Tibial artery (tissue), 4 donors: Measurements from ENCODE around the gene ERAL1.

Source experiments
- DNase-seq, 2 donors: peaks; one replicate each; pipeline ENCODE4 v3.0.0-alpha.2; 2019
- H3K27ac ChIP-seq, 2 donors: fragments of 200-600 bp; sonication (generic) in 1 of 2; 1 replicate in 1 of 2; 2 replicates in 1 of 2; pipeline ENCODE4 v1.5.1; 2018 to 2019; ENCODE audit warnings: mild to moderate bottlenecking in 1 of 2
- H3K27me3 ChIP-seq, 2 donors: fragments of 200-600 bp; sonication (generic) in 1 of 2; one replicate each; pipeline versions ENCODE4 v1.5.1 to v1.6.0; 2016 to 2019
- H3K36me3 ChIP-seq, 3 donors: fragments of 200-600 bp; sonication (generic) in 2 of 3; one replicate each; pipeline ENCODE4 v1.5.1; 2016 to 2019; ENCODE audit warnings: mild to moderate bottlenecking in 2 of 3
- H3K4me1 ChIP-seq, 4 donors: fragments of 200-600 bp; sonication (generic) in 2 of 4; 1 replicate in 3 of 4; 2 replicates in 1 of 4; pipeline ENCODE4 v1.5.1; 2016 to 2019
- H3K4me3 ChIP-seq, 2 donors: fragments of 200-600 bp; sonication (generic) in 1 of 2; 1 replicate in 1 of 2; 2 replicates in 1 of 2; pipeline ENCODE4 v1.5.1; 2018 to 2019; ENCODE audit warnings: mild to moderate bottlenecking in 2 of 2
- H3K9me3 ChIP-seq, 3 donors: fragments of 200-600 bp; sonication (generic) in 1 of 3; one replicate each; pipeline ENCODE4 v1.5.1; 2016 to 2019
- intact Hi-C: fragments of 100-400 bp; cut with DNase I; formaldehyde crosslinking; loops from one replicate; pipeline ENCODE4 v1.15.0; 2023; ENCODE audit warnings: low total_unique reads
- TF ChIP-seq, protein P1 (sequence below), 2 experiments: fragments of 200-600 bp in 1 of 2; fragments of 450-650 bp in 1 of 2; IDR thresholded peaks; one replicate each; pipeline ENCODE4 v1.5.1; 2017 to 2019; ENCODE audit warnings: antibody characterized with exemption in 2 of 2, mild to moderate bottlenecking in 1 of 2, moderate library complexity in 1 of 2

Gene ERAL1

DNA sequence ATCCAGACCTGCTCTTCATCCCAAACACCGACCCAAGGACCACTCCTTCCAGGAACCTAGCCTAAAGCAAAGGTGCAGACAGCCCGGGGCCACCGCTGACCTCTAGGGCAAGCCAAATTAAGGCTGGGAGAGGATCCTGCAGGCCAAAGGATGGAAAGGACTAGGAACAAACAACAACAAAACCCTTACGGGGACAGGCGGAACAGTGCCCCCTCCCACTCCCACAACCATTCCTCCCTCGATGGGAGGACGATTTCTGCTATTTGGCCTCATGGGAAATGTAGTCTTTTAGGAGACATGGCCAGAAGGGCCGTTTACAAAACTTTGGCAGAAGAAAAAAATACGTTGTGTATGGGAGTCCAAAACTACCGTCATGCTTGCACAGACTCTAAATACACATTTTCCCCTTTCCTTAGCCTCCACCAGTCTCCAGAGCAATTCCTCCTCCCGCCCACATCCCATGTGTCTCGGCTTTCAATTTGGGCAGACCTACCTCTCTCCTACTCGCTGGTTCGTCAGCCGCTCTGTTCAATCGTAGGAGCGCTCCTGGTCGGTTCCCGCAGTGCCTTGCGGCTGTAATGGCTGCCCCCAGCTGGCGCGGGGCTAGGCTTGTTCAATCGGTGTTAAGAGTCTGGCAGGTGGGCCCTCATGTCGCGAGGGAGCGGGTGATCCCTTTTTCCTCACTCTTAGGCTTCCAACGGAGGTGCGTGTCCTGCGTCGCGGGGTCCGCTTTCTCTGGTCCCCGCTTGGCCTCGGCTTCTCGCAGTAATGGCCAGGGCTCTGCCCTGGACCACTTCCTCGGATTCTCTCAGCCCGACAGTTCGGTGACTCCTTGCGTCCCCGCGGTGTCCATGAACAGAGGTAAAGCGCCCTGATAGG, at the start of gene ERAL1:
Gene ERAL1, plus strand, starts transcription at position 560 of the 879 bp plus-strand sequence. Its CDS starts 19 bp downstream, at position 579.
- no peaks in the 10 kb centered on the region for H3K9me3 ChIP-seq
- peak within 1 kb of the TSS; percentile 74 to 79 for H3K27ac ChIP-seq
- no peaks in the 10 kb centered on the region for H3K27me3 ChIP-seq
- DNase-seq, result peak; percentile 83 to 90
- H3K4me3 ChIP-seq, result peak within 1 kb of the TSS; percentile 68 to 71
- peaks cover 0 to 13% (median 8%) of the 10 kb centered on the region in 4 donors for H3K4me1 ChIP-seq
- intact Hi-C loops, result no loop called here
- H3K36me3 ChIP-seq, result peaks cover 20 to 36% (median 29%) of the 10 kb centered on the region in 3 donors
- TF ChIP-seq, protein P1, sequence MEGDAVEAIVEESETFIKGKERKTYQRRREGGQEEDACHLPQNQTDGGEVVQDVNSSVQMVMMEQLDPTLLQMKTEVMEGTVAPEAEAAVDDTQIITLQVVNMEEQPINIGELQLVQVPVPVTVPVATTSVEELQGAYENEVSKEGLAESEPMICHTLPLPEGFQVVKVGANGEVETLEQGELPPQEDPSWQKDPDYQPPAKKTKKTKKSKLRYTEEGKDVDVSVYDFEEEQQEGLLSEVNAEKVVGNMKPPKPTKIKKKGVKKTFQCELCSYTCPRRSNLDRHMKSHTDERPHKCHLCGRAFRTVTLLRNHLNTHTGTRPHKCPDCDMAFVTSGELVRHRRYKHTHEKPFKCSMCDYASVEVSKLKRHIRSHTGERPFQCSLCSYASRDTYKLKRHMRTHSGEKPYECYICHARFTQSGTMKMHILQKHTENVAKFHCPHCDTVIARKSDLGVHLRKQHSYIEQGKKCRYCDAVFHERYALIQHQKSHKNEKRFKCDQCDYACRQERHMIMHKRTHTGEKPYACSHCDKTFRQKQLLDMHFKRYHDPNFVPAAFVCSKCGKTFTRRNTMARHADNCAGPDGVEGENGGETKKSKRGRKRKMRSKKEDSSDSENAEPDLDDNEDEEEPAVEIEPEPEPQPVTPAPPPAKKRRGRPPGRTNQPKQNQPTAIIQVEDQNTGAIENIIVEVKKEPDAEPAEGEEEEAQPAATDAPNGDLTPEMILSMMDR (IDR thresholded peaks at IDR 0.05), result no peak

DNA sequence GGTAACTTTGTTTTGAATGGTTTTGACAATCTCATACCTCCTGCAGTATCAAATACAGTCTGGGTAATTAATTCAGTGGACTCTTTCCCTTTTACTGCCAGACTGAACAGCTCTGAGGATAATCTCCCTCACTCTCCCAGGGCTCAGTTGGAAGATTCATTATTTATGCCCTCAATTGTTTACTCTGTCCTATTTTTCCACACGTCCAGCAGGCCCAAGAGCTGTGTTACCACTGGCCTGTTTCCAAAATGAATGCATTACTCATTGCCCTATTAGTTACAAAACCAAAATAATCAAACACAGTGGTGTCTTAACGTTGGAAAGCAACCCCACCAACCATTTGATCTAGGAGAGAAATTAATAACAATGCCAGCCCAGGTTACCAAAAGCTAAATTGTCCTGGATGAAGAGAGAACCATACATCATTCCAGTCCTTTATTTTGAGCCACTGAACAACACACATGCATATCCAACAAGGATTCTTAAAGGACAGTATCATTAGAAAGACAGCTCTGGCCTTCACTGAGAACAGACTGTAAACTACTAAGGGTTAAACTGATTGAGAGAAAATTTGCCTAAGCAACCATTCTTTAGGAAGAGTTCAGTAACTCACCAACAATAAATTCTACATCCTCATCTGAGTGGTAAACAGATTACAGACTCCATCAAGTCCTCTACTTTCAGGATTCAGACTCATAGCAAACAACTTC, 46.7 kb upstream of the ERAL1 start:
- H3K9me3 ChIP-seq, result no peaks in the 10 kb centered on the region
- intact Hi-C loops, result loop anchor here (10.0 kb wide), 1 partner anchor 63 kb away; the partner anchor contains the start of gene TRAF4

DNA sequence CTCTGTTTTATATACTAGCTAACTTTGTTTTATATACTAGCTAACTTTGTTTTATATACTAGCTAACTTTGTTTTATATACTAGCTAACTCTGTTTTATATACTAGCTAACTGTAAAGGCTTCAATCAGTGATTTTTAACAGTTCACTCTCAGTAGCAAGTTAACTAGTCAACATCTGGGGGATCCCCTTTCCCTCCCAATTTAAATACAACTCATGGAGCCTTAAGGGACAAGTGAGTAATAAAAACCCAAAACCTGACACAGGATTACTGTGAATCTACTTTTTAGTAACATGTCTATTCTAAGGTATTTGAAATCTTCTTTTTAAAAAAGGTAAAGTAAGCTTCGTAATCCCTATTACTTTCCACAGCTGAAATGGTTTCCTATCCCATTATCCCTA, 44.4 kb upstream of the ERAL1 start:
- H3K27me3 ChIP-seq, result no peaks in the 10 kb centered on the region
- no peaks in the 10 kb centered on the region for H3K9me3 ChIP-seq
- TF ChIP-seq, protein P1 (IDR thresholded peaks at IDR 0.05), result no peak
- no peak for DNase-seq
- intact Hi-C loops, result loop anchor here (5.0 kb wide), 1 partner anchor 87 kb away; the partner anchor contains the start of gene FLOT2
- no peak overlapping the region for H3K4me3 ChIP-seq
- peak overlapping the region; percentile 73 to 74 for H3K27ac ChIP-seq
- H3K36me3 ChIP-seq, result peaks cover 0 to 10% (median 2%) of the 10 kb centered on the region in 3 donors
- H3K4me1 ChIP-seq, result peaks cover 0 to 63% (median 36%) of the 10 kb centered on the region in 4 donors

More for the DNA sequence above, 46.7 kb upstream of the ERAL1 start:
- H3K27ac ChIP-seq, result peak overlapping the region; percentile 73 to 74
- H3K4me1 ChIP-seq, result peaks cover 0 to 55% (median 36%) of the 10 kb centered on the region in 4 donors
- peak in 1 of 2 donors; percentile 29 for DNase-seq
- no peaks in the 10 kb centered on the region for H3K27me3 ChIP-seq
- peaks cover 10 to 19% (median 11%) of the 10 kb centered on the region in 3 donors for H3K36me3 ChIP-seq
- peak overlapping the region; percentile 17 to 35 for H3K4me3 ChIP-seq
- TF ChIP-seq, protein P1 (IDR thresholded peaks at IDR 0.05), result no peak

DNA sequence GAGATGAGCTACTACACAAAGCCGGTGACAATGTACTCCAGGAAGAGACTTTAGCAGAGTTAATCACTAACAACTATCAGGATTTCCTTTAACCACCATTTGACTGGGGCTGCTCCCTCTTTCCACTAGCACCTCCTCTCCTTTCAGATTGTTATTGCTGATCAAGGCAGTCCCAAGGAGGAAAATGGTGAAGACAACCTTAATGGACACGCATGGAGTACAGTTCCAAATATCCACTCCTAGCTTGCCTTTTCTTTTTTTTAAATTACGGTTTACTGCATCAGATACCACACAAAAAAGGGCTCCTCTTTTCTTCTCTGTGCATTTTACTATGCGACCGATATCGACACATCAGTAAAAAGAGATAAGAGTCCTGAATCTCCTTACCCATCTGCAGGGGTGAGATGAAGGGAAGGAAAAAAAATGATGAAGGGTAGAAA, 43.1 kb upstream of the ERAL1 start:
- TF ChIP-seq, protein P1 (IDR thresholded peaks at IDR 0.05), result no peak
- intact Hi-C loops, result loop anchor here (5.0 kb wide), 1 partner anchor 86 kb away; the partner anchor contains the start of gene FLOT2

DNA sequence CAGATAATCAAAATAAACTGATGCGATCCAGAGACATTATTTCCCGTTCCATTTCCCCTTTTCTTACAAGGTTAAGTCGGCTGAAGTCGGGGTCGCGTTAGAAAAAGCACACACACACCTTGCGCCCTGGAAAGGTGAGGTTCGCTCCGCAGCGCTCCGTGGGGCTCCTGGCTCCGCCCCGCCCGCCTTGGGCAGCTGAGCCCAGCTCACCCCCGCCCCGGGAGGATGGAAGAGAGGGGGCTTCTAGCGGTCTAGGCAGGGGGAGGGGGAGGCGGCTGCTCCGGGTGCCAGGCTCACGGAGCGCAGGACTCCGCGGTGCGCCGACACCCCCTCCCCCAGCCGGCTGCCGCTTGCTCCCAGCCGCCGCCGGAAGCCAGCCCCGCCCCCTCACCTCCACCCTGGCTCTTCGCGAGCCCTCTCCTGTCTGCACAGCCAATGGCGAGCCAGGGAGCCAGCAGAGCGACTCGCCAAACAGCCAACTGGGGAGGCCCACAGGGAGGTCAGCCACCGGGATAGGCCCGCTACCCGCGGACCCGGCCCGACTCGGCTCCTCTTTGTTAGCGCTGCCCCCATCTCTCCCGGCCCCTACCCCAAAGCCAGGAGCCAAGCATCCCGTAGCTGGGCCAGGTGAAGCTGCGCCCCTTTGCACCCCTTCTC, 42.6 kb upstream of the ERAL1 start:
- H3K4me3 ChIP-seq, result peak overlapping the region; percentile 78 to 86
- no peaks in the 10 kb centered on the region for H3K9me3 ChIP-seq
- peak; percentile 97 to 98 for DNase-seq
- TF ChIP-seq, protein P1 (IDR thresholded peaks at IDR 0.05), result no peak
- no peaks in the 10 kb centered on the region for H3K36me3 ChIP-seq
- peaks cover 0 to 52% (median 31%) of the 10 kb centered on the region in 4 donors for H3K4me1 ChIP-seq
- intact Hi-C loops, result loop anchor here (5.0 kb wide), 1 partner anchor 85 kb away; the partner anchor contains the start of gene FLOT2
- H3K27me3 ChIP-seq, result no peaks in the 10 kb centered on the region
- H3K27ac ChIP-seq, result peak overlapping the region; percentile 82 to 88

More for the DNA sequence above, 43.1 kb upstream of the ERAL1 start:
- Histone ChIP-seq H3K4me1 (peaks cover 0 to 58% (median 35%) of the 10 kb centered on the region in 4 donors), H3K9me3 (no peaks in the 10 kb centered on the region), H3K27ac (peak overlapping the region; percentile 82 to 88), H3K27me3 (no peaks in the 10 kb centered on the region), H3K36me3 (no peaks in the 10 kb centered on the region), H3K4me3 (peak overlapping the region; percentile 78 to 86)
- DNase-seq, result no peak
